Neural progenitor cell (in vitro differentiated cells): ENCODE results near the gene GABBR2.

Source experiments
- CTCF ChIP-seq: fragments of 200-600 bp; sonication (generic); IDR thresholded peaks from 2 replicates; pipeline ENCODE4 v1.5.1; 2017; ENCODE audit warnings: antibody characterized with exemption, mild to moderate bottlenecking
- EZH2 ChIP-seq: fragments of 200-600 bp; sonication (generic); IDR thresholded peaks from 2 replicates; pipeline ENCODE4 v1.6.1; 2017; ENCODE audit warnings: antibody characterized with exemption, mild to moderate bottlenecking, moderate library complexity
- EZH2phosphoT487 ChIP-seq: fragments of 200-600 bp; sonication (generic); IDR thresholded peaks from 2 replicates; pipeline ENCODE4 v1.6.1; 2017; ENCODE audit warnings: antibody characterized with exemption

GRCh38 chr9:98341157-98342097, 367.3 kb downstream of the GABBR2 start:
- TF ChIP-seq CTCF (no peak), EZH2 (no peak), EZH2phosphoT487 (no peak)
